NCI-H524 (cell line): ENCODE measurements around the gene GABRG3.

Experiments used
- DNase-seq, 2 experiments: peaks; one replicate each; lab custom pipeline; 2025; lab: John Stamatoyannopoulos, UW

GABRG3 gene

DNA sequence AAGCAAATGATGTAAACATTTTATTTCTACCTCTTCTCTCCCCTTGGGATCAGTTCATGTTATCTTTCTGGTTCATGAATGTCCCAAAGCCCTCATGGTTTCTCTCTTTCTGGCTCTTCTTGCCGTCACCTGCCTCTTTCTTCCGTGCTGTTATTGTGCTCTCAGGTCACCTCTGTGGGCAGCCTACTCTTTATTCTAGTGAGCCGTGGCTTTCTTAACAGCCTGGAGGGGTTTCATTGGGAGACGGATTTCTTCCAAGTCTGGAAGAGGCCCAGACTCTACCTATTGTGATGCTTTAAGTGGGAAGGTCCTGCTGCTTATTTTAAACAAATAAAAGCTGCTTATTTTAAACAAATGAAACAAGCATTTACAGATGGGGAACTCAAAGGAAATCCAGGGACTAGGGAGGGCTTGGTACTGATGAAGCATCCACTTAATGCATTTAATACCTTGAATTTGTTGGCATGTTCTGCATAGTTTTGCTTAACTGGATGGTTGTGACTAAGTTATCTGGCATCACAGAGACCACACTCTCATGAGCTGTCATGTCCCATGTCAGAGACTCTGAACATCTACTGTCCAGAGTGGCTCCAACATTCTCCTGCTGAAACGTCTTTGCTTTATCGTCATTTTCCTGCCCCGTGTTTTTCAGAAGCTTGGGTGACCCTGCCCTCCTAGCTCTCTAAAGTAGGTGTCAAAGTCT, 443.3 kb downstream of the GABRG3 start:
- no peak for DNase-seq

DNA sequence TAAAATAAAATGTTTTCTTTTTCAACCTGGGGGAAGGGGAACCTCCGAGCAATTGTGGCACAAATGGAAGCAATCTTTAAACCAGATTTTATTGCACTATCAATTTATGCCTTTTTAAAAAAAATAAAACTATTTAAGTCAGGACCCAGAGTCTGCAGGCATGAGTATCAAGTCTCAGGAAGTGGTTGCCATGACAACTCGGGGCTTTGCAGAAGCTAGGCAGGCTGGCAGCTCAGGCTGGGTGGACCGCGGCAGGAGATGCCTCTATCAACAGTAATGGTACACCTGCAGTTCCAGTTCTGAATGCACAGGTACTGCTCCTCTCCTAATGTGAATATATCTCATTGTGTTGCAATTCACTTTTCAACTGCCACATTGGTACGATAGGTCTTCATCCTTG, 447.7 kb downstream of the GABRG3 start:
- peak; percentile 61 to 85 for DNase-seq

DNA sequence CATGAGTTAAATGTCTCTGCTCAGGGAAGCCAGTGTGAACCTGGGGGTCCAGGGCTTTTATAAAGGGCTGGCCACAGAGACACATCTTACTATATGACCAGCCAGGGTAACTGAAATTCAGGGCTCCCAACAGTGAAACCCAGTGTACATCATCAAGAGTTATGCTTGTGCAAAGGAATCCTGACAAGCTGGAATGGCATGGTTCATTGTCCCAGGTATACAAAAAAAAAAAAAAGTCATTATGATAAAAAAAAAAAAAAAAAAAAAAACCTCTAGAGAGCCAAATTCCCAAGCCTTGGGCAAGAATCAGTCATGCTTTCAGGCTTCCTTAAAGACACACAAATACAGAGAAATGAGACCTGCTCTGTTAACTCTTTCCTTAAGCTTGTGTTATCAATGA, 452.0 kb downstream of the GABRG3 start:
- DNase-seq: no peak

DNA sequence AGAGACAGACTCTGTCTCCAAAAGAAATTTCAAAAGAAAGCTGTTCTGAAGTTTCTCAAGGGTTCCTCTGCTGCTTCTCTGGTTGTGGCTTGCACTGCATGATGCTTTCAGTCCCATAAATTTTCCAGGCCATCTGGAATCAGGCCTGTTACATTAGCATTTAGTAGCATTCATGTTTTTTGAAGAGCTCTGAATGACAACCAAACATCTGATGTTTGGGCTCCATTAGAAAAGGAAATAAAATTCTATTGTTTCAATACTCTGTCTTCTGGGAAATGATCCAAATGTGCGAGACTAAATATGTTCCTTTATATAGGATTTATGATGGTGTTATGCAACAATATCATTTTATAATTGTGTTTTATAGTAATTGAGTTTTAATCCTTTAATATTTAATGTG, 455.8 kb downstream of the GABRG3 start:
- DNase-seq: peak; percentile 71 to 93

DNA sequence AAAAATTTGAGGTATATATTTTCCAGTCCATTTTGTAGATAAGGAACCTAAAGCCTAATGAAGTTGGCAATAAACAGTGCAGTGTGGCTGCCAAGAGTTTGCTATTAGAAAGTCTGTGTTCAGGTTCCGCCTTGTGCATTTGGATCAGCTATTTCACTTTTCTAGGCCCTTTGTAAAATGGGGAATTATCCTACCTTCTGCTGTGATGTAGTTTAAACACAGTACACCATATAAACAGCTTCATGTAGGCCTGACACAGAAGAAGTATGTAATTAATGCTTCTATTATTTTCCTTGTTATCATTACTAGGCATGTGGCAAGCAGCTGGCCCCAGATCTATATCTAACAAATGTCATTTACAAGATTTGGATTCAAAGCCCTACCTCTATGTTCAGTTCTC, 456.3 kb downstream of the GABRG3 start:
- DNase-seq: peak; percentile 29 to 67

DNA sequence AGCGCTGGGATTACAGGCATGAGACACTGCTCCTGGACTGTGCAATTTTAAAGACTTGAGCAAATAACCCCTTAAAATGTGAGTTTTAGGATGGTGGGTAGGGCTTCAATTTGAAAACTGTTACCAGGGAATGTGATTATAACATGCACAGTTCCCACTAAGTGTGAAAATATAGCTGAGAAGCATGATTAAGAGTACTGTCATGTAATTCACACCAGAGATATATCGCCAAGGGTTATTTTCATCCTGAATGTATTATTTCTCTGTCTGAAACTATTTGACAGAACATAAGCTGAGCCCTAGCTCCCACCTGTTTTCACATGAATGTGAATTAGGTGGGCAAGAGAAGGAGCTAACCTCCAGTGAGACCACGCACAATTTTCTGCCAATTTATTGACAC, 457.2 kb downstream of the GABRG3 start:
- no peak for DNase-seq

DNA sequence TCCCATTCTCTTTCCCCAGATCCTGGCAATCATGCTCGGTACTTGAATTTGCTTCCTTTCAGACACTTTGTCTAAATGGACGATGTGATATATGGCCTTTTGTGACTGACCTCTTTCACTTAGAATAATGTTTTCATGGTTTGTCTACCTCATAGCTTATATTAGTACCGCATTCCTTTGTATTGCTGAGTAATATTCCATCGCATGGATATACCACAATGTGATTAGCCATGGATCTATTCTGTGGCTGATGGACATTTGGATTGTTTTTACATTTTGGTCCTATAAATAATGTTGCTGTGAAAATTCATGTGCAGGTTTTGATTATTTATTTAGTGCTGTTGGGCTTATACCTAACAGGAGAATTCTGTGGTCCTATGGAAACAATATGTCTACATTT, 458.6 kb downstream of the GABRG3 start:
- DNase-seq: no peak

DNA sequence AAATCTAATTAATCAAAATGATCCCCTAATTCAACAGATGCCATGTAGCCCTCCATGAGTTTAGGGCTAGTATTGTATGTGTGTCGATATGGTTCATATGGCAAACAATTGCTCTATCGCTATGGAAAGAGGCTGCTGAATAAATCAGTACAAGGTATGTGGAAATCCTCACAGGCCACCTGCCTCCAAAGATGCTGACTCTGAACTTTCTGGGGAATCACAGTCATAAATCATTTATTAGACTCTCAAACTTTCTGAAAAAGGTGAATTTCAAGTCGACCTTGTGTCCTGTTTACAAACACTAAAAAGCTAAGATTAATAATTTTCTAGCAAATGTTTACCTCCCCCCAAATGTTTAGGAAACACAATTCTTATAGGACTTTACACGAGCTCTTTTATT, 462.6 kb downstream of the GABRG3 start:
- DNase-seq: no peak

DNA sequence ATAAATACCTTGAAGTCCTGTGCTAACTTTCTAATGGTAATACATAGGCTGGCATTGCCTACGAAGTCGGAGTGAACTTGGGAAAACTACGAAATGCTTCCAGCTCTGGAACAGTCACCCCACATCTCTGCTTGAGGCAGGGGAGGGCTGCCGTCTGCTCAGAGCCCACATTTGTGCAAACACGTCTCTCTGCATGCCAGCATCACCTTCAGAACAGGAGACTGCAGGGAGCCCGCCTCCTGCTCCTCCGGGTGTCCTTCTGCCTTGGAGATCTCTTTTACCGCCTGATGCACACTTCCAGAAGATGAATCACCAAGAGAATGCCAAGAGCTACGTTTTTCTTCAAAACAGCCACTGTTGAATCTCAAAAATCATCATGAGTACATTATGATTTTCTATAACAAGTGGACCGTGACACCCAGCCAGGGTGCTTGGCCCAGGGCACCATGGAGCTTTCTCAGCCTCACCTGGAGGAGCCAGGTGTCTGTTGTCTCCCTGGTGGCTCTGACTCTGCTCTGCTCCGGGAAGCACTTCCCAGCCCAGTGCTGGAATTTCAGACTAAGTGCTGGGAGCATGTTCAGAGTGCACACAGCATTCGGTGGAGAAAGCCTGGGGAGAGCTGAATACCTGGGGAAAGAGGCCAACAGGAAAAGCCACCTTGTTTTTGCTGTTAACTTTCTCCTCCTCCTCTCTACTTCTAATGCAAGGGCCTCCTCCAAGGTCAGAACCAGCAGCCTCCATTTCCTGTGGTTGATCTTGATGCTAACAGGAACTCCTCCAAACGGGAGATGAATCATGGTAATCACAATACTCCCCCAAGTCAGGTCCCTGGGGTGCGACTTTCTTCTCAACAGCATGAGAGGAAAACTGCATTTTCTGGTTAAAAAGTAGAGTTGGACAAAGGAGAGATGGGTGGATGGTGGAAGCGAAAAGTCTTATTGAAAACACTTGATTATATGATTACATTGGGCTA, 467.7 kb downstream of the GABRG3 start:
- DNase-seq: no peak

DNA sequence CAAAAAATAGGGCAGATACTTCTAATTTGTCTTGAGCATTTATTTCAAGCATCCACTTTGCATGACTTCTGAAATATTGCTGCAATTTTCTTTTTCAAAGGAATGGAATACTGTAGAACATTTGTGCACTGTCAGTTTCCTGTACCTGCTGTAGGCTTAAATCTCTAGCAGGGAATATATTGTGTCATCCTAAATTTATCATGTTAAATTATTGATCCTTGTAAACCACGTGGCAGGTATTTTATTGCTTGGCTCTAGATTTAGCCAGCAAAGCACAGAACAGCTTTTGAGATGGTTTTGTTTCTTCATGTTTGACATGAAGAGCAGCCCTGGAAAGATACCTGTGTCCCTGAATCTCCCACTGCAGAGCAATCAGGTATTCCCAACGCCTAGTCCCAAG, 470.1 kb downstream of the GABRG3 start:
- no peak for DNase-seq

DNA sequence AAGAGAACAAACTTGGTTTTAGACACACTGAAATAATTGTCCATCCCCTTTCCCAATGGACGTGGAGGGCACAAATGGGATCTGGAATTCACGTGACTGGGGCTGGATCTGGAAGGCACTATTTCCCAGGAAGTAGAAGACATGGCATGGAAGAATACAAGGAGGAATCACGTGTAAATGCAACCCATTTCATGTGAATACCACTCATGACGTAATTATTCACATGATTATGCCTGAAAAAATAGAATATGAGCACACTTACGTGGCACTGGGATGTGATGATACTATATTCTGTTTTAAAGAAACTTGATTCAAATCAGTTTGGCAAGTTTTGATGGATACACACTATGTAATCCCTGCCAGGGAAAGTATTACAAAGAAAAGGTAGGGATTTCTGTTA, 477.3 kb downstream of the GABRG3 start:
- no peak for DNase-seq

DNA sequence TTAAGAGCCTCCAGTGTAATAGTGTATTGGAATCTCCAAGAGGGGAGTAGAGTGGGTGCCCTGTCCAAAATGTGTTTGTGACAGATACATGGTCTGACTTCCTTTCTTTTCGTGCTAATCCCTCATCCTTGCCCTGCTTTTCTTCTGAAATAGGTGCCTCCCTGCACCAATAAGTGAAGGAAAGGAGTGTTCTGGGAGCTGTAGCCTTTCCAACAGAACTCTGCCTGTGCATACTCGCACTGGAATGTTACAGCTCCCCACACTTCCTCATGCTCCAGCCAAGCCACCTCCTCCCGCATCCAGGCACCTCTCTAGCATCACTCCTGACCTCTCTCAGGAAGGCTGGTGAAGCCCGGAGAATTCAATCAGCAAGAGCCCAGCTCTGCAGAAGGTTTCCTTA, 478.0 kb downstream of the GABRG3 start:
- DNase-seq: no peak

DNA sequence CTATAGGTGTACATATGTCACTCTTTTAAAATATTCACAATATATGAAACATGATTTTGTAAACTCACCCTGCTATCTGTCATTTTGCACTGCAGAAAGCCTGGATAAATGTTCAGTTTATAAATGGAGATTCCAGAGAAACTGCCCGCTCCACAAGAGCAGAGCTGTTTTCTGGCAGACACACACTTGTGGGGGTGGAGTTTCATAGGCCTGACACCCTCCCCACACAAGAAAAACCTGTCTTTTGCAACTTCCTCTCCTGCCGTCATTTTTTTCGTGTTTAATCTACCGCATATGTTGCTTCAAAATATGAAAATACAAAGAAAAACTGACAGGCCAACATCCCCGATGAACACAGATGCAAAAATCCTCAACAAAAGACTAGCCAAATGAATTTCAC, 479.0 kb downstream of the GABRG3 start:
- no peak for DNase-seq

DNA sequence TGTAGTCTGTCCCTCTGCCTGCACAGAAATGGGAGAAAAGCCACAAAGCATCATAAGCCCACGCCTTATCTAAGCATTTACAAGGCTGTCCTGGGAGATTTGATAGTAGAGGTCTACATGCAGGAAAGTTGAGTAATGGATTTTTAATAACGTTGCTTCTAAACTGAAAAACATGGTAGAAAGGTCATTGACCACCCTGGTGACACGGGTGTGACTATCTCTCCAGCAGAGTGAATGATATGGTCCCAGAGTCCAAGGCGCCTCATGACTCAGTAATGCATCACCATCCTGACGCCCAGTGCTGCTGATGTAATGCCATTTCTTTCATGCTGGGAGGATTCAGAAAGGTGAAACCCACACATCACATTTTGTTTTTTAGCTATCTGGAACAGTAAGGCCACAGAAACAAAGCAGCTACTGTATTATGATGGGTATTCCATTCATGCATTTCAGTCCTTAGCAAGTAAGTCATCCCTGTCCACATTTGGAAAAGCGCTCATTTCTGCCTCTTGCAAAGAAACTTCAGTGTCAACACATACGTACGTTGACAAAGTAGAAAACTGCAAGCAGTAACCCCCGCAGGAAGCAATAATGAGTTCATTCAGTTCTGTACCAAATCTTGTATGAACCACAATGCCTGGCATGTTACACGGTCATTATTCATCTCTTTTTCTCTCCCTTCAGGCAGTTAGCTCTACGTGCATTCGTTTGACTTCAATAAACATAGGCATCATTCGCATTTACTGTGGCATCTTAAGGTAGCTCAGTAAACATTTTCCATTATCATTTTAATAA, 483.5 kb downstream of the GABRG3 start:
- no peak for DNase-seq

DNA sequence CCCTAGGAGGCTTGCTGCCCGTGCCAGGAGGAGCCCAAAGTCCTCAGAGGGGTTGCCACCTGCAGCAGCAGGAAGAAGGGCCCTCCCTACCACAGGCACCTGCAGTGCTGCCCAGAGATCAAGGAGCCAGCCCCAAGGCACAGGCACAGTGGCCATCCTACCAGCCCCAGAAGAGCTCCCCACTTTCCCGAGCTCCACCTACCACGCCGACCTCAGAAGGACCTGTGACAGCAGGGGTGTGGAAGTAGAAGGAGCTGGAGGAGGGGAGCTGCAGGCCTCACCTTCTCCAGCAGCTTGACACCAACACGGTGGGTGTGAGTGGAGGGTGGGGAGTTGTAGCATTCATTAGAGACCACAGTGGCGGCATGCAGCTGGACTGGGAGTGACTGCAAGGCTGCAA, 485.8 kb downstream of the GABRG3 start:
- DNase-seq: no peak

DNA sequence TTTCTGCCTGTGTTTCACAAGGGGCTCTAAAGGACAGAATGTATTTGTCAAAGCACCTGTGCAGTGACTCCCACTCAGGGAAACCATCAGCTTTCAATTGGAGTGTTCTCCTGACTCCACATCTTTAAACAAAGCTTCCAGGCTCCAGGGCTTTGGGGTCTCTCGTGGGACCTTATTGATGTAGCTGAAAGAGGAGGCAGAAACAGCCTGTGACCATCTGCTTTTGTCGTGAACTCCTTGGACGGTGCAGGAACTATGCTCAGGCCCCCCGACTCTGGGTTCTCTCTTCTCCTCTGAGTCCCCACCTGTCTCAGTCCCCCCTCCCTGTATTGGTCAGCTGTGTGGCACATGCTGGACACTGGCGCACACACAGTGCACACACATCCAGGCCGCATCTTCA, 486.8 kb downstream of the GABRG3 start:
- DNase-seq: no peak

DNA sequence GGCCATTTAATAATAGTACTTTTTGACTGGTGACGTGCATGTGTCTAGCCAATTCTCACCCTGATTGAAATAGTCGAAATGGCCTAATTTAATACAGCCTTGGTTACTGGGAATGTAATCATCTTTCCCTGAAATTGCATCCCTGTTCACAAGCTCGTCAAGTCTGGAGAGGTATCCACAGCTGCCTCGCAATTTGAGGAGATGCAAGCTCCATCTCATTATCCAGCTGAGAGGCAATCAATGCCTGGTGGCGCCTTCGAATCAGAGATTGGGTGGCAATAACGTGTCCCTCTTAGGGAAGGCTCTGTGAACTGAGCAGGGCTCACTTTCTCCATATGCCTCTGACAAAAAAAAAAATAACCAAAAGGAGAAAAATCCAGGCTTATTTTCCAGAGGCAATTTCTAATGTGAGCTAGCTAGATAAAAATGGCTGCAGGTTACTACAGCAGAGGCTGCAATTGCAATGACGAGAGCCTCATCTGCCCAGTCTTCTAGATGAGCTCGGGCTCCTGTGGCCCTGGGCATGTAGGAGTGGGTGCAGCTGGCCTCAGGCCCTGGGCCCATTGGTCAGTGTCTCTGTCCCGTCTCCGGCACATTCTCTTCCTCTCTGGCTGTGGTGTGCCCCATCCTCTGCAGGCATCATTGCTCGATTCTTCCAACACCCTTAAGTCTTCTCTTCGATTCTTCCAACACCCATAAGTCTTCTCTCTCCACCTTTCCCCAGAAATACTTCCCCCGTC, 487.5 kb downstream of the GABRG3 start:
- peak; percentile 14 to 70 for DNase-seq

DNA sequence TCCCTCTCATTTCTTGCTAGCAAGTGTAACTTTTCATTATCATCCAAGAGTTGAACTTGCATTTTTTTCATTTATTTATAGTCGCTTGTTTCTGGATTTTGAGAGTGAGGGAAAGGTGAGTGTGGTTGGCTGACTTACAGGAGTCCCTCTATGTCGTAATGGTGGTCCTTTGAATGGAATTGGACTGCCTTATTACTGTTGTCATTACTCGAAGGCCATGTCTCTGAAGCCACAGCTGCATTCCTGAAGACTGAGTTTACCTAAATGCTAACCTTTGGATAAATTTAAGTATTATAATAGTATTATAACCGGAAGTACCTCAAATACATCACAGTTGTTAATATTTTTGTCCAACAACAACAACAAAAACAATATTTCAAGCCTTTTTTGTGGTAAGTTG, 488.9 kb downstream of the GABRG3 start:
- DNase-seq: no peak

DNA sequence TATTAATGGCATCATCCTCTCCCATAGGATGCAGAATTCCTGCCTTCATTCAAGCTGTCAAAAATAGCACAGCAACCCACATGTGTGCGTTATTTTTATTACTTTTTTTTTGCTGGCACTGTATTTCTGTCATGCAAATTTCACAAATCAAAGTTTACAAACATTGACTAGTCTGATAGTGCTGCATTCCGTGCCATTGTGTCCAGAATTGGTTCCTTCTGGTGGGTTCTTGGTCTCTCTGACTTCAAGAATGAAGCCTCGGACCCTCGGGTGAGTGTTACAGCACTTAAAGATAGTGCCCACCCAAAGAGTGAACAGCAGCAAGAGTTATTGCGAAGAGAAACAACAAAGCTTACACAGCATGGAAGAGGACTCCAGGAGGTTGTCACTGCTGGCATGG, 490.2 kb downstream of the GABRG3 start:
- DNase-seq: no peak

DNA sequence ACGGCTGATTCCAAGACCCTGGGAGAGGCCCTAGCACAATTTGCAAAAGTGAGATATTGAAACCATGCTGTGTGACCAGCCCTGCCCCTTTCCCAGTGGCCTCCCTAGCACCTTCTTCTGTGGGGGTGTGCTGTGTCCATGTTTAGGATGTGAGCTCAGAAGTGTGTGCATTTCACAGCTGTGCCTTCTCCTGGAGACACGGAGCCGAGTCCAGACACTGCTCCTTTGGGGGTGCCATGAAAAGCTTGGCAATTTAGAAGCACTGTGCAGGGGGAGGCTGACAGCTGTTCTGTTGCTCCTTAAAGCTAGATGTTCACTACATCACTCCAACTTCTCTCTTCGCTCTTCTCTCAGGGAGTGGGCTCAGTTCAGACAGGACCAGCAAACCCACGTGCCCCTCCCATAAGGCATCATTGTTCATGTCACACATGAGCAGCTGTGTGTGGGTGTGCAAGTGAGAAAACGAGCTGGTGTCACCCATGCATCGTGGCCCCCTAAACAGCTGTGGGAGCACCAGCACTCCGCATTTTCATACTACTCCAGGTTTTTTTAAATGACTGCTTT, 492.6 kb downstream of the GABRG3 start:
- DNase-seq: no peak

DNA sequence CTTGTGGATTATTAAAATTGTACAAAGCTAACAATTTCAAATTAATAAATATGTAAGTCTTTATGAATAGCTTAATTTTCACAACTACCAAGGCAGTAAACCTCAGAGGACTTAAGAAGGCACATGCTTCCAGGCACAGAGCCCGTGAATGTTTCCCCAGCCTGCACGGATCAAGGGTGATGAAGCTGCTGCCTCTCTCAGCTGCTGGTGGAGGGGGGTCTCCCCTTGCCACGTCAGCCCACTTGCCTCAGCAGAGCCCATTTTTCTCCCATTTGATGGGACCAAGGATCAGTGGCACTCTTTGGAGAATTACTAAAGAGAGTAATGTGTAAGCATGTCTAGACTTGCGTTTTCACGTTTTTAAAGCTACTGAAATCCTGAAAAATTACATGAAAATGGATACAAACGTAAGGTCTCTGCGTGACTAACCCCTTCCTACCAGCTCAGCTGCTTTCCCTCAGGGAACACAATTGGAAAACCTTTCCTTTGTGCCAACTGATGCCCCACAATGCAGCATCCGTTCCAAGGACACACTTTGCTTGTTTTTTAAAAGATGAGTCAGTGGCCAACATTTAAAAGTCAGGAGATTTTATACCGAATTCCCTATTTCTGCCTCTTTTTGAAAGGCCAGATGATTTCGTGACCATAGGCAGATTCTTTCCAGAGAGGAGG, 494.1 kb downstream of the GABRG3 start:
- DNase-seq: no peak
